GM18951 (cell line): ENCODE results near the gene PRPF40B.
"Not testable (repeated sequence)": the region's sequence is repeated elsewhere in the genome, so short reads cannot be mapped to it uniquely, and the experiment has no call there.

ENCODE experiments used
- POLR2A ChIP-seq: IDR thresholded peaks from 4 replicates; pipeline ENCODE4 v1.6.1; 2011; ENCODE audit warnings: mild to moderate bottlenecking; ENCODE audit not compliant: insufficient read length, insufficient read depth; ENCODE audit errors: extremely low read depth
- in situ Hi-C: fragments of 300-500 bp; cut with MboI; formaldehyde crosslinking; loops from one replicate; pipeline ENCODE4 v1.12.0; 2022; ENCODE audit warnings: low sequenced_read_pairs, mixed read lengths, inconsistent platforms; ENCODE audit not compliant: unreplicated experiment

Gene PRPF40B

GRCh38 chr12:49588281-49588680 lies 35.1 kb upstream of the PRPF40B start:
- no peak for TF ChIP-seq POLR2A
- in situ Hi-C loops: no loop called here

- in situ Hi-C loops: no loop called here
- no peak for TF ChIP-seq POLR2A
Observed at GRCh38 chr12:49588721-49589516, 34.4 kb upstream of the PRPF40B start.

- in situ Hi-C loops: no loop called here
- TF ChIP-seq POLR2A: no peak
Observed at GRCh38 chr12:49598527-49598926, 24.8 kb upstream of the PRPF40B start.

- in situ Hi-C loops: no loop called here
- no peak for TF ChIP-seq POLR2A
Observed at GRCh38 chr12:49599961-49600360, 23.4 kb upstream of the PRPF40B start.

- no peak for TF ChIP-seq POLR2A
- in situ Hi-C loops: no loop called here
Observed at GRCh38 chr12:49603721-49604120, 19.6 kb upstream of the PRPF40B start.

- in situ Hi-C loops: no loop called here
- TF ChIP-seq POLR2A: no peak
Observed at GRCh38 chr12:49604856-49605255, 18.5 kb upstream of the PRPF40B start.

- in situ Hi-C loops: not testable (repeated sequence)
Observed at GRCh38 chr12:49605539-49605938, 17.8 kb upstream of the PRPF40B start, which contains the start of gene FAM186B. TSS of gene FAM186B (minus strand) at chr12:49605639. CDS start at chr12:49605477, 162 bp downstream.

- in situ Hi-C loops: no loop called here
- TF ChIP-seq POLR2A: no peak
Observed at GRCh38 chr12:49609059-49609874, 14.1 kb upstream of the PRPF40B start.

- no peak for TF ChIP-seq POLR2A
- in situ Hi-C loops: no loop called here
Observed at GRCh38 chr12:49609875-49610154, 13.5 kb upstream of the PRPF40B start.

- in situ Hi-C loops: not testable (repeated sequence)
Observed at GRCh38 chr12:49610785-49611184, 12.6 kb upstream of the PRPF40B start.

GRCh38 chr12:49612210-49612609 lies 11.2 kb upstream of the PRPF40B start:
- in situ Hi-C loops: no loop called here
- TF ChIP-seq POLR2A: no peak

GRCh38 chr12:49615725-49616124 lies 7.6 kb upstream of the PRPF40B start:
- in situ Hi-C loops: no loop called here
- no peak for TF ChIP-seq POLR2A

- TF ChIP-seq POLR2A: no peak
- in situ Hi-C loops: no loop called here
Observed at GRCh38 chr12:49616533-49617219, 6.7 kb upstream of the PRPF40B start.

- no peak for TF ChIP-seq POLR2A
Observed at GRCh38 chr12:49618576-49618975, 4.8 kb upstream of the PRPF40B start.

More at GRCh38 chr12:49618576-49618975, 4.8 kb upstream of the PRPF40B start:
- in situ Hi-C loops: no loop called here
